Activated CD4-positive, alpha-beta T cell treated with anti-CD3 and anti-CD28 coated beads, Interleukin-2, amount 10 ng/mL, durations not matched to agents 7 days and 5 days (primary cell): ENCODE results near the gene ZFHX3. TPM values are rescaled to one million over a fixed set of nuclear protein-coding genes. Genes with fewer than 3 reads are reported as not detected.

Experiments
- CTCF ChIA-PET: fragments of 350-600 bp; sonication (Branson Sonifier 250); formaldehyde crosslinking; loops from one replicate; lab custom pipeline; 2021; ENCODE audit warnings: antibody characterized with exemption; lab: Charles Lee
- POLR2A ChIA-PET: fragments of 350-600 bp; sonication (Branson Sonifier 250); formaldehyde crosslinking; loops from one replicate; lab custom pipeline; 2021; ENCODE audit warnings: antibody characterized with exemption; lab: Charles Lee
- DNase-seq: peaks from one replicate; pipeline ENCODE4 v3.0.0-alpha.2; 2020
- H3K27ac Mint-ChIP-seq: one replicate; pipeline ENCODE4 v1.8.0; 2021; ENCODE audit warnings: mild to moderate bottlenecking, moderate library complexity, mixed read lengths
- H3K27me3 Mint-ChIP-seq: one replicate; pipeline ENCODE4 v1.8.0; 2021; ENCODE audit warnings: mixed read lengths
- H3K36me3 Mint-ChIP-seq: one replicate; pipeline ENCODE4 v1.8.0; 2021; ENCODE audit warnings: low read depth, mixed read lengths
- H3K4me1 Mint-ChIP-seq: one replicate; pipeline ENCODE4 v1.8.0; 2021; ENCODE audit warnings: mixed read lengths
- H3K4me3 Mint-ChIP-seq: one replicate; pipeline ENCODE4 v1.8.0; 2021; ENCODE audit warnings: mild to moderate bottlenecking, moderate library complexity, mixed read lengths
- H3K9me3 Mint-ChIP-seq: one replicate; pipeline ENCODE4 v1.8.0; 2021; ENCODE audit warnings: mixed read lengths
- total RNA-seq, 2 experiments: library from RNA; stranded (reverse); gene quantifications; one replicate each; pipeline ENCODE4 v1.2.3, GENCODE V29; 2021

The ZFHX3 gene
- total RNA-seq, 2 experiments from 2014 or later = 1.5 to 1.6 TPM

DNA sequence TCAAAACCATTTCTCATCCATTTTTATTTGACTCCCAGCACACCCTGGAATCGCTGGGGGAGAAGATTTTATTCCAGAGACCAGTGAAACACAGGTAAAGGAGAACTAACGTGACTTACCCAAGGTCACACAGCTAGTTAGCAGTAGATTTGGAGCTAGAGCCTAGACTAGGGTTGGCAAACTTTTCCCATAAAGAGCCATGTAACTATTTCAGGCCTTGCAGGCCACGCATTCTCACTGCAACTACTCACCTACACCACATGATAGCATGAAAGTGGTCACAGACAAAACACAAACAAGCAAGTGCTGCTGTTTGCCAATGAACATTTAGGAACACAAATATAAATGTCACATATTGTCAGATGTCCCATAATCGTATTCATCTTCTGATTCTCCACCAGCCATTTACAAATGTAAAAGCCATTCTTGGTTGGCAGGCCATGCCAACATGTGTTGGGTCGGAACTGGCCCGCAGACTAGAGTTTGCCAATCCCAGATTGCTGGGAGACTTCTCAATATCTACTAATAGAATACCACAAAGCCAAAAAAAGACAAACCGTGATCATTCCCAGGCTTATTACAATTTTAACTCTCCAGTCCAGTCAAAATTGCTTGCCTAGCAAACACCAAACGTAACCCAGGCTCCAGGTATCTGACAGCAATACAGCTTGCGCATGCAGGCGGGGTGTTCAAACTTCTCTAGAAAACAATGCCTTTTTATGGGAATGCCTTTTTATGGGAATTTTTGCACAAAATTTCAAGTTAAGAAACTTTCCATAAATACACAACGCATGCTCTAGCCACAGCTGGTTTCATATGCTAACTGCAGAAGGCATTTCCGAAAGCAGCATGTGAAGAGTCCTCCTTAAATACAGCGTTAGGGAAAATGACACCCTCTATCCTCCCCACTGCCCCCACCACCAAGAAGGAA, 20.9 kb downstream of the ZFHX3 start:
- no peak overlapping the region for H3K27ac Mint-ChIP-seq
- POLR2A ChIA-PET = no interaction called here
- no peaks in the 10 kb centered on the region for H3K9me3 Mint-ChIP-seq

GRCh38 chr16:73025856-73026210, 22.1 kb downstream of the ZFHX3 start:
- Mint-ChIP-seq H3K27me3 (peaks cover 3% of the 10 kb centered on the region), H3K4me1 (no peaks in the 10 kb centered on the region), H3K9me3 (no peaks in the 10 kb centered on the region), H3K27ac (no peak overlapping the region), H3K4me3 (no peak overlapping the region), H3K36me3 (no peaks in the 10 kb centered on the region)
- no peak for DNase-seq
- POLR2A ChIA-PET = no interaction called here
- CTCF ChIA-PET = no interaction called here

More for the DNA sequence above, 20.9 kb downstream of the ZFHX3 start:
- Mint-ChIP-seq H3K36me3 (no peaks in the 10 kb centered on the region), H3K4me3 (no peak overlapping the region), H3K4me1 (no peaks in the 10 kb centered on the region), H3K27me3 (peaks cover 12% of the 10 kb centered on the region)
- CTCF ChIA-PET = interaction anchor here (0.5 kb wide), 1 partner anchor 1040 kb away, joined by 3 read pairs; no protein-coding TSS in a partner anchor
- no peak for DNase-seq

DNA sequence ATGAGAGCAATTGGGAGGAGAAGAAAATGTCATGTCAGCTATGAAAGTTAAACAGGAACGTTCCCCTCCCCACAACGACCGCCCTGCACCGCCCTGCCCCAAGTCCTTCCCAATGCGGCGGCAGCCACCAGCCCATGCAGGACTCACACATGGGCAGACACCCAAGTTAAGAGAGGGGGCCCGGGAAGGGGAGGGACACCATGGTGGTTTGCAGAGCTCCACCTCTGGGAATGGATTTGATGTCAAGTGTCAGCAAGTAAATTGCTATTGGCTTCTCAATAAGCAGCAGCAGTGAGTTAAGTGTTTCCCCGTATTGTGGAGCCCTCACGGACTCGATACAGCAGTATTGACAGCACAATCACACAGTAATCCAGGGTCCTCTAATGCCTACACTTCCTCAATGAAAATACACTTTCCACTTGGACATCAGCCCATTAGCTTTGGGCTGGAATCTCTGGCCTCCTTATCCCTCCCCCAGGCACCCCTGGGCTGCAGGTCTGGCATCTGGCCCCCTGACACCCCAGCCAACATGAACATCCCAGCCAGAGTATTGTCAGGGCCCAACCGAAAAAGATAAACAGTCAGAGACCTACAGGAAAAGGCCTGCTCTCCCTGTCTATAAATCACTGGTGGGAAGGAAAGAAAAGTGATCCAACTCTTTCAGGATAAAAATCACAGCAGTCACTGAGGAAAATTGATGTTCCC, 22.6 kb downstream of the ZFHX3 start:
- DNase-seq = no peak
- Mint-ChIP-seq H3K27me3 (peaks cover 3% of the 10 kb centered on the region), H3K4me1 (no peaks in the 10 kb centered on the region), H3K27ac (no peak overlapping the region), H3K4me3 (no peak overlapping the region), H3K36me3 (no peaks in the 10 kb centered on the region), H3K9me3 (no peaks in the 10 kb centered on the region)
- ChIA-PET POLR2A (no interaction called here), CTCF (no interaction called here)

DNA sequence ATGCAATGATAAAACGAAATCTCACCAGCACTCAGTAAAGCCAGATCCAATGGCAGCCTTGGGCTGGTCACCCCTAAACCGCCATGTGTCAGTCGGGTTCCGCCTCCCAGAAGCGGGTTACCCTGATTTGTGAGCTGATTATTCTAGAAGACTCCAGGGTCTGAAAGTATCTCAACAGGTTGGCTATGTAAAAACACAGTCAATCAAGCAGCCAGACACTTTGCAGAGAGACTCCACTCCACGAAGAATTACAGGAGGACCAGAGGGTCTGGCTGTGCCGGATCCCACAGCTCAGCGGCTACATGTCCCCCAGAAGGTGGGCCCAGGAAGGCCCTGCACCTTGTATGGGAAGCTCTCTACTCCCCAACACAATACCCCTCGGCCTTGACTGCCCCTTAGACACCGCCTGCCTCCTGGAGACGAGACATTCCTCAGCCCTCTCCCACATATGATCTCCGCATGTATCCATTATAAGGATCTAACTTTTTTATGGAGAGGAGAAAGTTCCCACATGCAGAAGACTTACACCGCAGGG, 23.3 kb downstream of the ZFHX3 start:
- no peak for DNase-seq
- POLR2A ChIA-PET = no interaction called here
- no peak overlapping the region for H3K27ac Mint-ChIP-seq
- no peaks in the 10 kb centered on the region for H3K4me1 Mint-ChIP-seq
- CTCF ChIA-PET = no interaction called here
- no peaks in the 10 kb centered on the region for H3K9me3 Mint-ChIP-seq
- H3K27me3 Mint-ChIP-seq = no peaks in the 10 kb centered on the region
- H3K4me3 Mint-ChIP-seq = no peak overlapping the region
- H3K36me3 Mint-ChIP-seq = no peaks in the 10 kb centered on the region

DNA sequence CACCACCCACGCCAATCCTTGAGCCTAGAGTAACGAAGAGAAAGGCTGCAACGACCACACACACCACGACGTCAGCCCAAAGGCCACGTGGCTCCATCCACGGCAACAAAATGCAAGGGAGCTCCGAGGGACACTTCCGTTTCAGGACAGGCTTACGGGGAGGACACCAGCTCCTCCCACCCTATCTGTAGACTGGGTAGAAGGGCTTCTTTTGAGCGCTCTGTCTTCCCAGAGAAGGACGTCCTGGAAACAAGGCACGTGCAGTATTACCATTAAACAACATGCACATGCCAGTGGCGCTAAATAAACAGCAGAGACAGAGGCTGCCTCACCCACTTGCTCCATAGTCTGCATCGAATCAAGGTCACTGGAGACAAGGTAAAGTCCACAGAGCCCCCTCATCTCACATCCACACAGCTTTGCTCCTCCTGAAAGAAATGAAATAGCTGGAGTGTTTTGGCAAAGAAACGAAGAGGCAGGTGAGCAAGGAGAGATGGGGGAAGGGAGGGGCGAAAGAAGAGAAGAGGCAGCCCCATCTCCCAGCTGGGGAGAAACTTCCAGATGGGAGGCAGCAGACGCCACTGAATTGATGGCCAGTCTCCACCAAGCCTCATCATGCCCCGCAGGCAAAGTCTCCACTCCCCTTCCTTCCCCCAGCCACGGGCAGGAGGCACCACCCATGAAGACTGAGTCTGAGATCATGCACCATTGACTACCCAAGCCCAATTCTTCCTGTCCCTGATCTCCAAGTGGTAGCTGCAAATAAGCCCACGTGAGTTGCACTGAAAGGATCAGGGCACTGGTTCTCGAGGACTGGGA, 24.0 kb downstream of the ZFHX3 start:
- H3K4me1 Mint-ChIP-seq = no peaks in the 10 kb centered on the region
- ChIA-PET CTCF (no interaction called here), POLR2A (no interaction called here)
- H3K27ac Mint-ChIP-seq = no peak overlapping the region
- no peaks in the 10 kb centered on the region for H3K9me3 Mint-ChIP-seq
- no peak for DNase-seq
- H3K27me3 Mint-ChIP-seq = no peaks in the 10 kb centered on the region
- no peaks in the 10 kb centered on the region for H3K36me3 Mint-ChIP-seq
- no peak overlapping the region for H3K4me3 Mint-ChIP-seq

GRCh38 chr16:73023320-73023719, 24.6 kb downstream of the ZFHX3 start:
- Mint-ChIP-seq H3K9me3 (no peaks in the 10 kb centered on the region), H3K27ac (no peak overlapping the region), H3K27me3 (no peaks in the 10 kb centered on the region), H3K36me3 (no peaks in the 10 kb centered on the region), H3K4me3 (no peak overlapping the region), H3K4me1 (no peaks in the 10 kb centered on the region)
- ChIA-PET POLR2A (no interaction called here), CTCF (no interaction called here)
- DNase-seq = no peak

DNA sequence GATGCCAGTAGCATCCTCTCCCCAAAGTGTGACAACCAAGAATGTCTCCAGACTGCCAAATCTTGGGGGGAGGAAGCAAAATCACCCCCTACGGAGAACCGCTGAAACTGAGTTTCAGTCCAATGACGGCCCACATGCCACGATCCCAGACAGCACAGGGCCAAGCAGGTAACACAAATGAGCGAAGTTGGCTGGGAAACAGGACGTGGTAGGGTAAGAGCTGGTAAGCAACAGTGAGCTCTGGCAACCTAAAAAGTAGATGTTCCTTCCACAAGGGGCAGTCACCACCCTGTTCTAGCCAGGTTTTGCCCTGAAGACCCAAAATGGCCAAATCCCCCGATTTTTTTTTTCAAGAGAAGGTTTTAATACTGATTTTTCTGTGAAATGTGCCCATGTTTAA, 25.4 kb downstream of the ZFHX3 start:
- Mint-ChIP-seq H3K27ac (no peak overlapping the region), H3K27me3 (no peaks in the 10 kb centered on the region), H3K36me3 (no peaks in the 10 kb centered on the region), H3K4me3 (no peak overlapping the region), H3K4me1 (no peaks in the 10 kb centered on the region), H3K9me3 (no peaks in the 10 kb centered on the region)
- ChIA-PET POLR2A (no interaction called here), CTCF (interaction anchor here (0.7 kb wide), 1 partner anchor 1791 kb away, joined by 4 read pairs; no protein-coding TSS in a partner anchor)
- no peak for DNase-seq

GRCh38 chr16:73021866-73022495, 25.9 kb downstream of the ZFHX3 start:
- POLR2A ChIA-PET = no interaction called here
- no peaks in the 10 kb centered on the region for H3K27me3 Mint-ChIP-seq
- H3K36me3 Mint-ChIP-seq = no peaks in the 10 kb centered on the region
- no peaks in the 10 kb centered on the region for H3K9me3 Mint-ChIP-seq
- no peak for DNase-seq
- H3K4me3 Mint-ChIP-seq = no peak overlapping the region
- H3K4me1 Mint-ChIP-seq = no peaks in the 10 kb centered on the region
- CTCF ChIA-PET = interaction anchor here (0.7 kb wide), 1 partner anchor 1791 kb away, joined by 4 read pairs; no protein-coding TSS in a partner anchor
- H3K27ac Mint-ChIP-seq = no peak overlapping the region

- ChIA-PET POLR2A (no interaction called here), CTCF (no interaction called here)
- Mint-ChIP-seq H3K36me3 (no peaks in the 10 kb centered on the region), H3K27ac (no peak overlapping the region), H3K9me3 (no peaks in the 10 kb centered on the region), H3K27me3 (no peaks in the 10 kb centered on the region), H3K4me3 (no peak overlapping the region), H3K4me1 (no peaks in the 10 kb centered on the region)
- no peak for DNase-seq
Measured at GRCh38 chr16:73020409-73020884, 27.5 kb downstream of the ZFHX3 start.

- Mint-ChIP-seq H3K4me3 (no peak overlapping the region), H3K36me3 (no peaks in the 10 kb centered on the region), H3K9me3 (no peaks in the 10 kb centered on the region), H3K4me1 (no peaks in the 10 kb centered on the region), H3K27ac (no peak overlapping the region), H3K27me3 (no peaks in the 10 kb centered on the region)
- POLR2A ChIA-PET = no interaction called here
- no peak for DNase-seq
- CTCF ChIA-PET = no interaction called here
Measured at GRCh38 chr16:73019457-73020362, 28.2 kb downstream of the ZFHX3 start.

- POLR2A ChIA-PET = no interaction called here
- Mint-ChIP-seq H3K27me3 (no peaks in the 10 kb centered on the region), H3K9me3 (no peaks in the 10 kb centered on the region), H3K4me1 (no peaks in the 10 kb centered on the region), H3K27ac (no peak overlapping the region), H3K4me3 (no peak overlapping the region), H3K36me3 (no peaks in the 10 kb centered on the region)
- CTCF ChIA-PET = no interaction called here
- no peak for DNase-seq
Measured at GRCh38 chr16:73018821-73019456, 29.0 kb downstream of the ZFHX3 start.
